ENCODE results near the gene CPNE4.

DNA sequence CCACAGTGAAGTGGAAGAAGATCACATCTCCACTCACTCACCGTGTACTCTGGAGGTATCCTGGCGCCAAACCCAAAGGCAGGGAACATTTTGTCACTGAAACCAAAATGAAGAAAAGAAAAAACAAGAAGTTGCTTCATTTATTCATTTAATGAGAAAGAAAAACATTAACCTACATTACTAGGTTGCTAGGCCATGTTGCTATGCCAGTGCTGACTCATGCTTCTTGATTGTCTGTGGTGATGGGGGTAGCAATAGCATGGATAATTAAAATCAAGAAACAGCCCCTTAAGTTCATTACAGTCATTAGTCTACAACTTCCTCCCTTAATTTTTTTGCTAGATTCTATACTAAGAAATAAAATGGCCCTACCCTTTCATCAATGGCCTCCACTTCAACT, 479.4 kb downstream of the CPNE4 start:
- TF ChIP-seq, protein P1, sequence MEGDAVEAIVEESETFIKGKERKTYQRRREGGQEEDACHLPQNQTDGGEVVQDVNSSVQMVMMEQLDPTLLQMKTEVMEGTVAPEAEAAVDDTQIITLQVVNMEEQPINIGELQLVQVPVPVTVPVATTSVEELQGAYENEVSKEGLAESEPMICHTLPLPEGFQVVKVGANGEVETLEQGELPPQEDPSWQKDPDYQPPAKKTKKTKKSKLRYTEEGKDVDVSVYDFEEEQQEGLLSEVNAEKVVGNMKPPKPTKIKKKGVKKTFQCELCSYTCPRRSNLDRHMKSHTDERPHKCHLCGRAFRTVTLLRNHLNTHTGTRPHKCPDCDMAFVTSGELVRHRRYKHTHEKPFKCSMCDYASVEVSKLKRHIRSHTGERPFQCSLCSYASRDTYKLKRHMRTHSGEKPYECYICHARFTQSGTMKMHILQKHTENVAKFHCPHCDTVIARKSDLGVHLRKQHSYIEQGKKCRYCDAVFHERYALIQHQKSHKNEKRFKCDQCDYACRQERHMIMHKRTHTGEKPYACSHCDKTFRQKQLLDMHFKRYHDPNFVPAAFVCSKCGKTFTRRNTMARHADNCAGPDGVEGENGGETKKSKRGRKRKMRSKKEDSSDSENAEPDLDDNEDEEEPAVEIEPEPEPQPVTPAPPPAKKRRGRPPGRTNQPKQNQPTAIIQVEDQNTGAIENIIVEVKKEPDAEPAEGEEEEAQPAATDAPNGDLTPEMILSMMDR (conservative IDR thresholded peaks at IDR 0.05), result no peak
- TF ChIP-seq ZFX (IDR thresholded peaks at IDR 0.05), result no peak
